GM18858 (cell line): Measurements from ENCODE around the gene IGFLR1.

Source experiments
- ATAC-seq: cut with Tn5 transposase; IDR thresholded peaks from one replicate; pipeline ENCODE4 v1.9.1; 2021; ENCODE audit not compliant: unreplicated experiment

IGFLR1 gene, protein sequence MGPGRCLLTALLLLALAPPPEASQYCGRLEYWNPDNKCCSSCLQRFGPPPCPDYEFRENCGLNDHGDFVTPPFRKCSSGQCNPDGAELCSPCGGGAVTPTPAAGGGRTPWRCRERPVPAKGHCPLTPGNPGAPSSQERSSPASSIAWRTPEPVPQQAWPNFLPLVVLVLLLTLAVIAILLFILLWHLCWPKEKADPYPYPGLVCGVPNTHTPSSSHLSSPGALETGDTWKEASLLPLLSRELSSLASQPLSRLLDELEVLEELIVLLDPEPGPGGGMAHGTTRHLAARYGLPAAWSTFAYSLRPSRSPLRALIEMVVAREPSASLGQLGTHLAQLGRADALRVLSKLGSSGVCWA

DNA sequence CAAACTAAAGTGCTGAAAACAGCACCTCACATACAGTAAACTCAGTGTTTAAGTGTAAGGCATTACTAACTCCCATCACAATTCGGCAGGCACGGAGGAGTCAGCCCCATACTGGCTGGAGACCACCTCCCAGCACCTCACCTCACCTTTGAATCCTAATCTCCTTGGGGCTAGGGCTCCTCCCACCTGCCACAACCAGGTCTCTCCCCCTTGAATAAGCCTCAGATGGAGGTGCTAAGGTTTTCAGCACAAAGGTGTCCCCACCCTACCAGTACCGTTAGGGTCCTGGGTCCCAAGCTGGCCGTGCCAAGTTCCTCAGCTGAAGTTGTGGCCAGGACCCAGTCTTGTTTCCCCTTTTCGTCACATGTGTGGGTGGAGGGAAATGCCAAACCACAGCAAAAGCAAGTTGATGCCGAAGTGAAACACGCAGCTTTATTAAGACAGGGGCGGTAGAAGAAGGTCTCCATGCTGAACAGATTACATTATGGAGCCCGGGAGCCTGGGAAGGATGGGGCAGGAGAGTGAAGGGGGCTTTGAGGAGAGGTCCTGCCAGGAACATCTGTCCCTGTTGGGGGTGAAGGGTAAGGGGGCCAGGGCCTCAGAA, at the start of gene IGFLR1:
TSS of gene IGFLR1 (minus strand) at position 332 of the 604 bp plus-strand sequence. CDS start 1,272 bp downstream, outside the sequence.
- no peak for ATAC-seq

DNA sequence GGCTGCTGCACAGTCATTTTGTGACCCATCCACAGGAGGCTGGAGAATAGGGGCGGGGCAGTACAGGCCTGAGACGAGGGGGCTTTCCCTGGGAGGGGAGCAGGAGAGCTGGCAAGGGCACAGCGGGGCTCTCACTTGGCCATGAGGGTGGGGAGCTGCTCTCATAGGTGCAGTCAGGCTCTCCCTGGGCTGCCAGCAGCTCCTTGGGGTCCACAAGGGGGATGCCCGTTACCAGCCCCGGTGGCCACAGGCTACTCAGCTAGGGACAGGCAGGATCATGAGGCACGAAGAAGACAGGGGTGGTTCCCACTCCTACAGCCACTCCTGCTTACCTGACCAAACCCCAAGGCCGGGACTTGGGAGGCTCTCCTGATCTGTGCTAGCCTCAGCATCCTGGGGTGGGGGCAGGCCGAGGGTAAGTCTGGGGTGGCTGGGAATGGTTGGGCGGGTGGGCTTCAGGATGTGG, 49.6 kb upstream of the IGFLR1 start:
- no peak for ATAC-seq

DNA sequence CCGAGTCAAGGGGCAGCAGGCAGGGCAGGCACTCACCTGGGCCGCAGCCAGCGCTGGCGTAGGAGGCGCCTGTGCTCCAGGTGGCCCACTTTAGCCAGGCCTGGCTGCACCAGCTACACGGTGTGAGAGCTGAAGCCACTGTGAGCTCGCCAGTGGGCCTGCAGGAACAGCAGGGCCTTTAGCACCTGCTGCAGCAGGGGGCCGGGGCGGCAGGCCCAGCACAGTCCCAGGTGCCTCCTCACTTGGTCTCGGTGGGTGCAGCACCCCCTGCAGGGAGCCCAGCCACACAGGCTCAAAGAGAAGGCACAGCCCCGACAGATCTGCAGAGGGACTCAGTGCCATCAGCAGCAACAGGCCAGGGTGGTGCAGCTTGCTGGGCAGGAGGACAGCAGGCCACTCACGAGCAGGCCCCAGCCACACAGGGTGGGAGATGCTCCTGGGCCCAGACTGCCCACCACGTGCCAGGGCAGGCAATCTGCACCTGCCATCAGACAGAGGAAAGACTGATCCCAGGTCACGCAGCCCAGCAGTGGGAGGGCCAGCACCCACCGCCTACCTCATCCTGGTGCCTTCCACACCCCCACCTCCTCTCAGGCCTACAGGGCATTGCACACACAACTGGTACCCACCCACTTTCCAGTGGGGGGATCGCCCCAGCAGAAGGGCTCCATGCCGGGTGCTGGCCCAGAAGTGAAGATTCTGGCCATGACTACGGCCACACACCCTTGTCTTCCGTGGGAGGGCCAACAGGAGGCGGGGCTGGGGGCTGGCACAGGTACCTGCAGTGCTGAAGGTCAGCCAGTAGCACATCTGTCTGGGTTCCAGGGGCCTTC, 48.9 kb upstream of the IGFLR1 start:
- ATAC-seq, result no peak

DNA sequence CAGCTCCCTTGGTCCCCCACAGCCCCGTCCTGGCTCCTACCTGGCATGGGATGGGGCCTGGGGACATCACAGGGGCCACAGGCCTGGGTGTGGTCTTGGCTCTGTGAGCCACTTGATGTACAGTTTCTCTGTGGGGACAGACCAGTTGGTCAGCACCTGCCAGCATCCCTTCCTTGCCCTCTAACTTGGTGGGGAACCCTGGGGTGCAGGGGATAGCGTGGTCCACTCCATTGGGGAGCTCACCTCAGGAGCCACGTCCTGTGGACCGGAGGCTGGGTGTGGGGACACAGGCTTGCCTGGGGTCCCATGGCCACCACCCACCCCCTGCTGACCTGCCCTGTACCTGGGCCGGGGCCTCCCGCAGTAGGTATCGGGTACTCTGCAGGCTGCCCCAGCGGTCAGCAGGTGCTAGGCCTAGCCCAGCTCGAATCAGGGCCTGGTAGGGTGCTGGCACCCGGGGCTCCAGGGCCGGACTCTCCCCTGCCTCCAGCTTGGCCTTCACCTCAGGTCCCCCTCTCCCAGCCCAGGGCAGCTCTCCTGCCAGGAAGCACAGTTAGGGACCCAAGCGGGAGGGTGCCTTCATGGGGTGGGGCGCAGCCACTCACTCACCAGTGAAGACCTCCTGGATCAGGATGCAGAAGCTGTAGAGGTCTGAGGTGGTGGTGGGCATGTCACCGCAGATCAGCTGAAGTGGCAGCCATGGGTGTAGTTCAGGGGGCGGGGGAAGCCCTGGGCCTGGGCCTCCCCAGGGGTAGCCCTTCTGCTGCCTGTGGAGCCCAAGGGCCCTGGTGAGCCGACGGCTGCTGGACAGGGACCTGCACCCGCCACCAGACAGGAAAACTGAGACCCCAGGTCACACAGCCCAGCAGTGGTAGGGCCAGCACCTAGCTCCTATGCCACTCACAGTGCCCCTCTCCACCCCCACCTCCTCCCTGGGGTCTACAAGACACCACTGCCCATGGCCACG, 48.0 kb upstream of the IGFLR1 start:
- ATAC-seq, result no peak

DNA sequence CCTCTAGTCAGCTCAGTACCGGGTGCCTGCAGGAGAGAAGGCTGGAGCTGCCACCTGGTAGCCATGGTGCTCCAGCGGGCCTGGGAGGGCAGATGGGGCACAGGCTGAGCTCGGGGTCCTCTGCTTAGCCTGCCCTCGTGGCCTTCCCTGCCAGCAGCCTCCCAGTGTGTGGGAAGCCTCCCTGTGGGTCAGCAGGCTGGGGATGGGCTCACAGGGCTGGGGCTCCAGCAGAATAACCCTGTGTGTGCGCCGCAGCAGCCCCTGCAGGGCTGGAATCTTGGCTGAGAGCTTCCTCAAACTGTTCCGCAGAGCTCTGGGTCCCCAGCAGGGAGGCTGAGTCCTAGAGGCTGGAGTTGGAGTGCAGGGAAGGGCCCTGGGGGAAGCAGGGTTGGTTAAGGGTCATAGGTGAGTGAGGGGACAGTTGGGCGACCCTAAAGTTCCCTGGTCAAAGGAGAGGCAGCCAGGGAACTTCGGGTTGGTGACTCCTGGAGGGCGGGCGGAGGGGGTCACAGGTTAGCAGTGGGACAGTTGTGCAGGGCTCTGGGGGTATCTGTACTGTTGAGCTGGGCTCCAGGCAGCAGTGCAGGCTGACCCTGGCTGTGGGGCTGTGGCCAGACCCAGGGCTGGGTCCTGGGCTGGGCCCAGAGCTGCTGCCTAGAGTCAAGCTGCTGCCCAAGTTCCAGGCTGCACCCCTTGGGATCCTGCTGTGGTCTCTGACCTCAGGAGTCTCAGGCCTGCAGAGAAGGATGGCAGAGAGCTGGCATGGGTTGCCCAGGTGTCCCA, 47.1 kb upstream of the IGFLR1 start:
- ATAC-seq, result no peak

DNA sequence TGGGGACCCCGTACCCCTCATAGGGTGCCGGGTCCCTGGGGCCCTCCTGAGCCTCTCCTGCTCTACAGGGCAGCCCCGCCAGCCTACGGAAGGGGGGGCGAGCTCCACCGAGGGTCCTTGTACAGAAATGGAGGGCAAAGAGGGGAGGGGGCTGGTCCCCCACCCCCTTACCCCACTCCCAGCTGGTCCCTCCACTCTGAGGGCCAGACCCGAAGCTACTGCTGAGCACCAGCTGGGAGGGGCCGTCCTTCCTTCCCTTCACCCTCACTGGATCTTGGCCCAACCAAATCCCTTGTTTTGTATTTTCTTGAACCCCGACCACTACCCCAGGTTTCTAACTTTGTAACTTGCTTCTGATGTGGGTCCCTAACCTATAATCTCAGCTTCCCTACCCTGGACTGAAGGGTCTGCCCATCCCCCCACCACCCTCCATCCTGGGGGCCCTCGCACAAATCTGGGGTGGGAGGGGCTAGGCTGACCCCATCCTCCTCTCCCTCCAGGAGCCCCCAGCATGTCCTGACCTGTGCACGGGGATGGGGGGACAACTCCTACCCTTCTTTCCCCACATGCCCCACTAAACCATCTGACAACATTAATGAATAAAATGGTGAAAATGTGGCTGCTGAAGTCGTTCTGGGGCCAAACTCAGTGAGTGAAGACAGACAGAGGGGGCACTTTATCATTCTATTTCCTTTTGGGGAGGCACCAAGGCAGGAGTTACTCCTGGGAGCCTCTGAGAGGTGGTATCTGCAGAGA, 46.1 kb upstream of the IGFLR1 start:
- no peak for ATAC-seq

DNA sequence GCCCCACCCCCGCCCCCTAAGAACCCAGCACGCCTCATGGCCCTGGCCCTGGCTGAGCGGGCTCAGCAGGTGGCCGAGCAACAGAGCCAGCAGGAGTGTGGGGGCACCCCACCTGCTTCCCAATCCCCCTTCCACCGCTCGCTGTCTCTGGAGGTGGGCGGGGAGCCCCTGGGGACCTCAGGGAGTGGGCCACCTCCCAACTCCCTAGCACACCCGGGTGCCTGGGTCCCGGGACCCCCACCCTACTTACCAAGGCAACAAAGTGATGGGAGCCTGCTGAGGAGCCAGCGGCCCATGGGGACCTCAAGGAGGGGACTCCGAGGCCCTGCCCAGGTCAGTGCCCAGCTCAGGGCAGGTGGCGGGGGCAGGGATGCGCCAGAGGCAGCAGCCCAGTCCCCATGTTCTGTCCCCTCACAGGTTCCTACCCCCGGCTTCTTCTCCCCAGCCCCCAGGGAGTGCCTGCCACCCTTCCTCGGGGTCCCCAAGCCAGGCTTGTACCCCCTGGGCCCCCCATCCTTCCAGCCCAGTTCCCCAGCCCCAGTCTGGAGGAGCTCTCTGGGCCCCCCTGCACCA, 45.1 kb upstream of the IGFLR1 start:
- no peak for ATAC-seq

DNA sequence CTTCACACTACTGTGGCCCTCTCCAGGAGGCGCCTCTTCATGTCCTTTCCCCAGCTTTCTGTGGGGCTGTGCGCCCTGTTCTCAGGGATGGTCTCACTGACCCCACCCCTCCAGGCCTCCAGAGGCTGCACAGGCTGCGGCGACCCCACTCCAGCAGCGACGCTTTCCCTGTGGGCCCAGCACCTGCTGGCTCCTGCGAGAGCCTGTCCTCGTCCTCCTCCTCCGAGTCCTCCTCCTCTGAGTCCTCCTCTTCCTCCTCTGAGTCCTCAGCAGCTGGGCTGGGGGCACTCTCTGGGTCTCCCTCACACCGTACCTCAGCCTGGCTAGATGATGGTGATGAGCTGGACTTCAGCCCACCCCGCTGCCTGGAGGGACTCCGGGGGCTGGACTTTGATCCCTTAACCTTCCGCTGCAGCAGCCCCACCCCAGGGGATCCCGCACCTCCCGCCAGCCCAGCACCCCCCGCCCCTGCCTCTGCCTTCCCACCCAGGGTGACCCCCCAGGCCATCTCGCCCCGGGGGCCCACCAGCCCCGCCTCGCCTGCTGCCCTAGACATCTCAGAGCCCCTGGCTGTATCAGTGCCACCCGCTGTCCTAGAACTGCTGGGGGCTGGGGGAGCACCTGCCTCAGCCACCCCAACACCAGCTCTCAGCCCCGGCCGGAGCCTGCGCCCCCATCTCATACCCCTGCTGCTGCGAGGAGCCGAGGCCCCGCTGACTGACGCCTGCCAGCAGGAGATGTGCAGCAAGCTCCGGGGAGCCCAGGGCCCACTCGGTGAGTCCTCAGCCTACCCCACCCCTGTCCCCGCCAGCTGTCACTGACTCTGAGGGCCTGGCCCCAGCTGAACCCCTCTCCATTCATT, 44.3 kb upstream of the IGFLR1 start:
- no peak for ATAC-seq

DNA sequence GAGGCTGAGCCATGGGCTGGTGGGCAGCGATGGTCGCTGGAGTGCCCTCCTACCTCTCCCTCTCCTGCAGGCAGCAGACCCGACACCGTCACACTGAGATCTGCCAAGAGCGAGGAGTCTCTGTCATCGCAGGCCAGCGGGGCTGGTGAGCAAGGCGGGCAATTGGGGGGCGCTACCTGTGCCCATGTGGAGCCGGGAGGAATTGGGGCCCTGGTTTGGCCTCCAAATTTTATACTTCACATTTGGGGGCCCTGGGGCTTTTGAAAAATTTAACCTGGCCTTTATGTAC, 43.0 kb upstream of the IGFLR1 start:
- ATAC-seq, result no peak

DNA sequence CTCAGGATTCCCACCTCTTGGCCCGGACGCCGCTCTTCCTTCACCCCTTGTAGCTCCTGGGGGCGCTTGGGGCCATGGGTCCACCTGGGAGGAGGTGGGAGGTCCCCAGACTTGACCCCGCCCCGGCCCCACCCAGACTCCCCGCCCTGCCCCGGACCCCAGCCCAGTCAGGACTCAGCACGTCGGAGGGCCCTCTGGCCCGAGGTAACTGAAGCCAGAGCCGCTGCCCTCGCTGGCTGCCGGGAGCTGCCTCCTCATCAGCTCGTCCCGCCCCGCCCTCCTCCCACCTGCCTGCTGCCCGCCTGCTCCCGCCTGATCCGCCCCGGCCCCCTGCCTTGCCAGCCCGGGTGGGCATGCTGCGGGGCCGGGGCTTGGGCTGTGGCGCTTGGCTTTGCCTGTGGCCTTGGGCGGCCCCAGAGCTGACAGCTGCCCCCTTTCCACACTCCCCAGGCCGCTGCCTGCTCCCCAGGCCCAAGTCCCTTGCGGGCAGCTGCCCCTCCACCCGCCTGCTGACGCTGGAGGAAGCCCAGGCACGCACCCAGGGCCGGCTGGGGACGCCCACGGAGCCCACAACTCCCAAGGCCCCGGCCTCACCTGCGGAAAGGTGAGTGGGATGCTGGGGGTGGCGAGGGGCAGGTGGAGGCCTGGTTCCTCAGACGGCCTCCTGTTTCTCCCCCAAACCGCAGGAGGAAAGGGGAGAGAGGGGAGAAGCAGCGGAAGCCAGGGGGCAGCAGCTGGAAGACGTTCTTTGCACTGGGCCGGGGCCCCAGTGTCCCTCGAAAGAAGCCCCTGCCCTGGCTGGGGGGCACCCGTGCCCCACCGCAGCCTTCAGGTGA, 42.5 kb upstream of the IGFLR1 start:
- no peak for ATAC-seq

DNA sequence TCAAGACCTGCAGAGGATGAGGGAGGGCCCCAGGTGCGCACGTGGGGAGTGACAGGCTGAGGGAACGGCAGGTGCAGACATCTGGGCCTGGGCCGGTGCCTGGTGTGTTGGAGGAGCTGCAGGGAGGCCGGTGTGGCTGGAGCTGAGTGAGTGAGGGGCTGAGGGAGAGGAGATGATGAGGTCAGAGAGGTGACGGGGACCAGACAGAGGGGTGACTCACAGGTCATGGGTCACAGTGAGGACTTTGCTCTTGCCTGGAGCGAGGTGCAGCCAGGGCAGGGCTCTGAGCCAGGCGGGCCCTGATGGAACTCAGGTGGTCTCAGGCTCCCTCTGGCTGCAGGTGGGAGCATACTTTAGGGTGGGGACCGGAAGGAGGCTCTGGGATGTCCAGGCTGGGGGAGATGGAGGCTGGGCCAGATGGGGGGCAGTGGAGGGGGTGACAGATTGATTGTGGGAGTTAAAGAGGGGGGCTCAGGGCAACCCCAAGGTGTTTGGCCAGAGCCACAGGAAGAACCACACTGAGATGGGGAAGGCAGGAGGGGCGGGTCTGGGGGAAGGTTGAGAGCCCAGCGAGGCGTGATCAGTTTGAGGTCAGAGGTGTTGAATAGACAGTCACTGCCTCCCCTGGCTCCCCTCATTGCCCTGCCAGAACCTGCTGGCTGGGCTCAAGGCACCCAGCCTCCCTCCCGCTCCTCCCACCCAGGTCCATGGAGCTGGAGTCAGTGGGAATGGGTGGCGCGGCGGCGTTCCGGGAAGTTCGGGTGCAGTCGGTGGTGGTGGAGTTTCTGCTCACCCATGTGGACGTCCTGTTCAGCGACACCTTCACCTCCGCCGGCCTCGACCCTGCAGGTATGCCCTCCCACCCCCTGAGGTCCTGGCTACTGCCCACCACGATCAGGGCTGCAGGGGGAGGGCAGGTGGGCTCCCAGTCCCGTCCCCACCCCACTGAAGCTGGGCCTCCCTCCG, 41.5 kb upstream of the IGFLR1 start:
- ATAC-seq, result no peak

DNA sequence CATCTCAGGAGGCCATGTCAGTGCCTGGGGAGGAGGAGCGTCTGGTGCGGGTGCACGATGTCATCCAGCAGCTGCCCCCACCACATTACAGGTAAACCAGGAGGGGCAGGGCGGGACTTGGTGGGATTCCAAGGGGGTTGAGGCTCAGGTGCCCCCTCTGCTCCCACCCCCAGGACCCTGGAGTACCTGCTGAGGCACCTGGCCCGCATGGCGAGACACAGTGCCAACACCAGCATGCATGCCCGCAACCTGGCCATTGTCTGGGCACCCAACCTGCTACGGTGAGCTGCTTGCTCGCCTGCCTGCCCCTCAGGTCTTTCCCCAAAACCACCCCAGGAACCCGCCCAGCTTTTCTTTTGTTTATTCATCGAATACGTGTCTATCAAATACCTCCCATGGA, 40.3 kb upstream of the IGFLR1 start:
- ATAC-seq, result no peak

DNA sequence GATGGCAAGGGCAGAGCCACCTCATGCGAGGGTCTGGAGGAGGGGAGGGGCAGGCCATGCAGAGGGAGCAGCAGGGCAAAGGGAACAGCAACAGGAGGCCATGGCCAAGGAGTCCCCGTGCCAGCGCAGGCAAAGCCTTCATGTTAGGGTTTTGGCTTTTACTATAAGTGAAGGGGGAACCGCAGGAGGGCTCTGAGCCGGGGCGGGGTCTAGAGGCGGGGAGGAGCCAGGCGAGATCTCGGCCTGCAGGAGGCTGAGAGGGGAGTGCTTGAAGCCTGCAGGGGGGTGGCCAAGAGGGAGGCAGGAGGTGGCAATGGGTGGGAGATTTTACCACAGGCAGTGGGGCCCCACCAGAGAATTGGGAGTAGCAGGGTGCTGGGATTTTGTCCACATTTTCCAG, 39.4 kb upstream of the IGFLR1 start:
- ATAC-seq, result no peak

DNA sequence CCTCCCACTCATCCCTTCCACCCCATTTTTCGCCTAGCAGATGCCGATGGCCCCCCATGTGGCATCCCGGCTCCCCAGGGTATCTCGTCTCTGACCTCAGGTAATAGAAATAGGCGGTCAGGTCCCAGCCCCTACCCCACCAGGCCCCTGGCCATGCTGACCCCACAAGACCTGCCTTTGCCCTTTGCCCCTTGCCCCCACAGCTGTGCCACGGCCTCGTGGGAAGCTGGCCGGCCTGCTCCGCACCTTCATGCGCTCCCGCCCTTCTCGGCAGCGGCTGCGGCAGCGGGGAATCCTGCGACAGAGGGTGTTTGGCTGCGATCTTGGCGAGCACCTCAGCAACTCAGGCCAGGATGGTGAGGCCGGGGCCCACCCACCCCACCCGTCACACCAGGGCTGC, 38.5 kb upstream of the IGFLR1 start:
- no peak for ATAC-seq

DNA sequence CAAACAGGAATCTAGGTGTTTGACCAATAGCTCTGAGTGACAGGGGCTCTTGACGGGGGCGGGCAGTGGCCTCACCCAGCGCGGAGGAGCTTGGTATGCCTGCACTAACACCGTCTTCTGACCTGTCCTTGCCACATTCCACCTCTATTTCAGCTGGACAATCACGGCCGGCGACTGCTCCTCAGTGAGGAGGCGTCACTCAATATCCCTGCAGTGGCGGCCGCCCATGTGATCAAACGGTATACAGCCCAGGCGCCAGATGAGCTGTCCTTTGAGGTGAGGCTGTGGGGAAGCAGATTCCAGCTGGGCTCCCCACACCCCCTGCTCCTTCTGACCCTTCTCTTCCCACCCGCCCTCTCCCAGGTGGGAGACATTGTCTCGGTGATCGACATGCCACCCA, 37.8 kb upstream of the IGFLR1 start:
- ATAC-seq, result no peak

DNA sequence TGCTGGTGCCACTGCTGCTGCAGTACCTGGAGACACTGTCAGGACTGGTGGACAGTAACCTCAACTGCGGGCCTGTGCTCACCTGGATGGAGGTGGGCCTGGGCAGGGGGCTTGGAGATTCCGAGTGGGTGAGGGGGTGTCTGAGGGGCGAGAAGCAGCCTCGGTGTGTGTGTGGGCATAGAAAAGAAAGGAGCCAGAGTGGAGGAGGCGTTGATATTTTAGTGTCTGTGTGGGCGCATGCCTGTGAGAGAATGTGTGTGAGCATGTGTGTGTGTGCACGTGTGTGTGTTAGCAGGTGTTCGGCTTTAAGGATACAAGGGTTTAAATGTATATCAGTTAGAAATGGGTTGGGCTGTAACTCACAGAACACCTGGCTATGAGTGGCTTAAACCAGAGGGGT, 36.8 kb upstream of the IGFLR1 start:
- no peak for ATAC-seq
